Effector CD8-positive, alpha-beta T cell (primary cell): ENCODE results near the gene CDHR1.

Experiments used
- DNase-seq: peaks from one replicate; lab custom pipeline; 2025; lab: John Stamatoyannopoulos, UW

CDHR1 gene

DNA sequence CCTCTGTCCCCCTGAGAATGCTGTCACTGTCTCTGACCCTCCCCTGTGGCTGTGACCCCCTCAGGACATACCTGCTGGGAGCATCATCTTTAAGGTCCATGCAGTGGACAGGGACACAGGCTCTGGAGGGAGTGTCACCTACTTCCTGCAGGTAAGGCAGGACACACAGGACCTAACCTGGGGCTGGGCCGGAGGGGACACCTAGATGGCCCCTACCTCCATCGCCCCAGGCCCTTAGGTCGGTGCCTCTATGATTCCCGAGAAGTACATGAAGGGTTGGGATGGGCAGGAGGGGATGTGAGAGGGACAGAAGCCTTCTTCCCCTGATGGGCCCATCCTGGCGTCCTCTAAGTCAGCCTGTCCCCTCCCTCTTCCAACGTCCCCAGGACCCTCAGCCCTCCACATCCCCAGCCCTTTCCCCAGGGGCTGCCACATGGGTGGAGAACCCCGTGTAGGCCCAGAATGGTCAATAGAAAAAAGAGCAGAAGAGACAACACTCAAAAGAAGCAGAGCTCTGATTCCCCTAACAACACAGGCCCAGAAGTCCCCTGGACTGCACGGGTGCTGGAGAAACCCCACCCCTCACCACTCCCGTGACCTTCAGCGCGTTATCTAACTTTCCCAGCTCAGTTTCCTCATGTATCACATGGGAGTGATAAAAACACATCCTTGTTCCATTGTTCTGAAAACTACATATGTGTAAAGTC lies 6.4 kb downstream of the CDHR1 start:
- DNase-seq = no peak

DNA sequence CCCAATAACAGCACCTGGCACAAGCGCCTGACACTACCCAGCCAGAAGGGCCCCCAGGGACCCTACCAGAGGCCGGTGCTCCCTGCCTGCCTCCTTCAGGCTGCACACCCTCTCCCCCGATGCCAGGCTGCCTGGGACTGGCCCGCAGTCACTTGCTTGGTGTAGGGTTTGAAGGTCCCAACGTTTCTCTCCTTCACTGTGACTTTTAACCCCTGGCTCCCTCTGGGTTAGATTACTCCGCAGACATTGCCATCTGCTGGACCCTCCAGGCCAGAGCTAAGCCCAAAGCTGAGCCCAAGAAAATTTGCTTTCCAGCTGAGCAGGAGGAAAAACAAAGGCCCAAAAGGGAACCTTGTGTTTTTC lies 6.9 kb downstream of the CDHR1 start:
- no peak for DNase-seq

DNA sequence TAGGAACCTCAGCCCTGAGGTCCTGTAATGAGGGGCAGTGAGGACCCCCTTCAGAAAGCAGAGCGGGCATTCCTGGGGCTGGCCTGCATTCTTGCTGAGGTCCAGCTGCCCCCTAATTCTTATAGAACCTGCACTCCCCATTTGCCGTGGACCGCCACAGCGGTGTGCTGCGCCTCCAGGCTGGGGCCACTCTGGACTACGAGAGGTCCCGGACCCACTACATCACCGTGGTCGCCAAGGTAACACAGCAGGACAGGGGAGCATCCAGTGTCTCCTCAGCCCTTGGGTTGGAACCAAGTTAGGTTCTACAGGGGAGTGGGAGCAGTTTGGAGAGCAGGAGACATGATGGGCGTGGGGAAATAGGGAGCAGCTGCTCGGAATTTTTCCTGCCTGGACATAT lies 7.3 kb downstream of the CDHR1 start:
- no peak for DNase-seq

DNA sequence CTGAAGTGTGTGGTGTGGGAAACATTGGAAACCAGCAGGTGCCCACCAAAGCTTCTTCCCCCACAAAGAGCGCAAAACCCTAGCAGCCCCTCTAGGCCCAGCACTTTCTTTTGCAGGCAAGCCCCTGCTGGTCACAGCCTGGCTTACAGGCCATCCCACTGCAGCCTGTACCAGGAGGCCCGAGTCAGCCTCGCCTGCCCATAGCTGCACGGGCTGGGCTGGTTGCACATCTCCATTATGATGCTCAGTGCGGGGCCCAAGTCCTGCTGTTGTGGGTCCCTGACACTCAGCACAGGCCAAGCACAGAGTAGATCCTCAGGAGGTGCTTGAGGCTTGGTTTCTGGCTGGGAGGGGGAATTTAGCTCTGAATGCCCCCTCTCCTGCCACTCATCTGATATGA lies 8.0 kb downstream of the CDHR1 start:
- DNase-seq = no peak

DNA sequence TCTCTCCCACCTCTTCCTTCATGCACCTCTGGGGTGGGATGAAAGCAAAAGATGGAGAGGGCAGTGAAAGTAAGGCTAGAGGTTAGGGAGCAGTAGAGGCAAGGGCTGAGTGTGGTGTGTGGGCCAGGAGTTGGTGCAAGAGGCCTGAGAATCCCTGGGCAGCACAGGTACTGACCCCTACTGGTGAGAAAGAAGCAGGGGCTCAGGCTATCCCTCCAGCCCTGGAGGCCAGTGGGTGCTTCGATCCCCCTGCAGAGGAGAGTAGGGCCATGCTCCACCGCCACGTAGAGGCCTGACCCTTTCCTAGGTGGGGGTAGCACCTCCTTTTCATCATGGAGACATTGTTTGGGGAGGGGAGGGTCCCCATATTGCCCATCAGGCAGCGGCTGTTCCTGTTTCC lies 9.8 kb downstream of the CDHR1 start:
- DNase-seq = no peak

DNA sequence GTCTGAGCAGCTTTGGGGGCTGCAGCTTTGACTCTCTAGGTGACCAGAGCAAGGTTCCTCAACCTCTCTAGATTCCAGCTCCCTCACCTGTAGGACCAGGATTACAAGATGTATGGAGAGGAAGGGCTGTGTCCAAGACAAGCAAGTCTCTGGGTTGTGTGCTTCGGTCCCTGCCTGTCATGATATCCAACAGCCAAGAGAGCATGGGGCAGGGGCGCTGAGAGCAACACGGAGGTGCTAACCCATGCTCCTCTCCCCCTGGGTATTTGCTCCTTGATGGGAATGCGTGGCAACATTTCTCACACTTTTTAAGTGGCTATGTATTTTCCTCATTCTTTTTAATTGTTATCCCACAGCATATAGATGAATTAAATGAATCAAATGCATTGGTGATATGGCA lies 10.3 kb downstream of the CDHR1 start:
- no peak for DNase-seq

DNA sequence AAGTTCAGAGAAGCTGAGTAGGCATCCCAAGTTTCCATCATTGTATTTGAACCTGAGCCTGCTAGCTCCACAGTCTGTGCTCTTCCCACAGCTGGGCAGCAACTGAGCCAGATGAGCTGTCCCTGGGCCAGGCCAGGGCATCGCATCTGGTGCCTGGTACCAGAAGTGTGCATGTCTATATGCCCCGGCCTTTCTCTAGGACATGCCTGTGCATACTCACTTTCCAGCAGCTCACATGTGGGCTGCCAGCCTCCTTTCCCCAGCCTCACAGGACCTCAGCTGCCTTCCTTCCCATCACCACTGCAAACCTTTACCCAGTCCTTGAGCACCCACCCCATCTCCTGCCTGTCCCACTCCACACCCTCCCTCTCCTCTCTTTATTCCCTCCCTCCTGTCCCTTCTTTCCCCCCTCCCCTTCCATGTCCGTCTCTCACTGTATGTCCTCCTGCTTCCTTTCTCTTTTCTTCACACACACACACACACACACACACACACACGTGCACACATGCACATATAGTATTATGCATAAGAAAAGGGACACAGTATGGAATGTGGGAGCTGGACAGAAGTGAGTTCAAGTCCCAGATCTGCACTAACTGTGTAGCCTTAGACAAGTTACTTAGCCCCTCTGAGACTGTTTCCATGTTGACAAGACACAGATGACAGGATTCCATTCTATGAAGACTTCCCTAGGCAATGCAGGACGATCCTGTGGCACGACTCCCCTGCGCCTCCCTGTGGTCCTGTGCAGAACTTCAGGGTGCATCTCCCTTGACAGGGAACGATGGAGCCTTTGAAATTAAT lies 10.9 kb downstream of the CDHR1 start:
- peak; percentile 55 for DNase-seq

DNA sequence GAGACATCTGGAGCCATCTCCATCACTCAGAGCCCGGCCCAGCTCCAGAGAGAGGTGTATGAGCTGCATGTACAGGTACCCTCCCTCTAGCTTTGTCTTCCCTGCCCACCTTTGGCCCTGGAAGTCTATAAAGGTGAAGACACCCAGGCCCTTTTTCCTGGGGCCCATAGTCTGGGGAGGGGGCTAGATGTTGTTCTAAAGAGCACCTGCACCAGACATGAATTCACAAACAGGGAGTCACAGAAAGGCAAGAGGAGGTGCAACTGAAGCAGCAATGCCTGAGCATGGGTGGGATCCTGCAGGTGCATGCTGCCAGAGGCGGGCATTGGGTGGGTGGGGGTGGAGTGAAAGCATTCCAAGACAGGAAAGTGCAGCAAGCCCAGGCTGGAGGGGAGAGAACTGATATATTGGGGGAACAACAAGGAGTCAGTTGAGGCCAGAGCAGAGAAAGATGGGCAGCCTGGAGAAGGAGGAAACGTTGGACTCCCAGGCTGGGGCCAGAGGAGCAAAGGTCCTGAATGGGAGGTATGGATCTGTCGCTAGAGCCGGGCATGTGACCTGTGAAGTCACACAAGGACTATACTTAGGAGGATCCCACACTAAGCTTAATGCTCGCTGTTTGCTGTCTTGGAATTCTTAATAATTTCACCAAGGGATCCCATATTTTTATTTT lies 11.7 kb downstream of the CDHR1 start:
- no peak for DNase-seq

DNA sequence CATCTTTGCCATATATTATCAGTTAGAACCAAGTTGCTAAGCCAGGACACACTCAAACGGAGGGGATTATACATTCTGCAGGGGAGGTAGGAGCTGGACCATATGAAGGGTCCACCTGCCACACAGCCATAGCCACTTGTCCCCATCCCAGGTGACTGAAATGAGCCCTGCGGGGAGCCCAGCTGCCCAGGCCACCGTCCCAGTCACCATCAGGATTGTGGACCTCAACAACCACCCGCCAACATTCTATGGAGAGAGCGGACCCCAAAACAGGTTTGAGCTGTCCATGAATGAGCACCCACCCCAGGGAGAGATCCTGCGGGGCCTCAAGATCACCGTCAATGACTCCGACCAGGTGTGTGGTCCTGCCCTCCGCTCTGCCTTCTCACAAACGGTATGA lies 13.7 kb downstream of the CDHR1 start:
- DNase-seq = no peak

DNA sequence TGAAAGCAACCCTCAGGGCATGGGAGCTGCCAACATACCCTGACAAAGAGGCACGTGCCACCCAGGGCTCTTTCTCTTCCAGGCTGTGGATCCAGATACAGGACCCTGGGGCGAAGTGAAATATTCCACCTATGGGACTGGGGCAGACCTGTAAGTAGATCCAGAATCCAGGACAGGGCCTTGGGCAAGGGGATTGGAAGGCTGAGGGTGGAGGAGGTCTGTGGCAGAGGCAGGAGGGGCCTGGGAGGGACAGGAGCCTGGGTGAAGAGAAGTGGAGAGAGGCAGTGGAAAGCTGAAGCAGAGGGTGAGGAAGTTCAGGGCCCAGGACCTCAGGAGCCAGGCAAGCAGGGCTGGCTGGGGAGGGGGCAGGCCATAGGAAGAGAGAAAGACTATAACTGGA lies 17.2 kb downstream of the CDHR1 start:
- no peak for DNase-seq

DNA sequence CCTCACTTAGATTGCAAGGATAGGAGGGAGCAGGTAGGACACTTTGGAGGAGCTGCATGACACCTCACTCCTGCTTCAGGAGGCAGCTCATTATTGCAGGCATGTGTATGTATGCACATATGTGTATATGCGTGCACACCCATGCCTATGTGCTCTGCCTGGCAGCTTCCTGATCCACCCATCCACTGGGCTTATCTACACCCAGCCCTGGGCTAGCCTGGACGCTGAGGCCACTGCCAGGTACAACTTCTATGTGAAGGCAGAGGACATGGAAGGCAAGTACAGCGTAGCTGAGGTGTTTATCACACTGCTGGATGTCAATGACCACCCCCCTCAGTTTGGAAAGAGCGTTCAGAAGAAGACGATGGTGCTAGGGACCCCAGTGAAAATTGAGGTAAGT lies 17.7 kb downstream of the CDHR1 start:
- DNase-seq = no peak

DNA sequence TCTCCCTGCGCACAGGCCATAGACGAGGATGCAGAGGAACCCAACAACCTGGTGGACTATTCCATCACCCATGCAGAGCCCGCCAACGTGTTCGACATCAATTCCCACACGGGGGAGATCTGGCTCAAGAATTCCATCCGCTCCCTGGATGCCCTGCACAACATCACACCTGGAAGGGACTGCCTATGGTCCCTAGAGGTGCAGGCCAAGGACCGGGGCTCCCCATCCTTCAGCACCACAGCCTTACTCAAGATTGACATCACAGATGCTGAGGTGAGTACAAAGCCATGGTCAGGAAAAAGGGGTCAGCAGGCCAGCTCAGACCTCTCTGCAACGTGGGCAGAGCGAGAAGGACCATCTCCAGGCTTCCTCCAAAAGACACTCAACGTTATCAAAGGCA lies 18.7 kb downstream of the CDHR1 start:
- DNase-seq = no peak

DNA sequence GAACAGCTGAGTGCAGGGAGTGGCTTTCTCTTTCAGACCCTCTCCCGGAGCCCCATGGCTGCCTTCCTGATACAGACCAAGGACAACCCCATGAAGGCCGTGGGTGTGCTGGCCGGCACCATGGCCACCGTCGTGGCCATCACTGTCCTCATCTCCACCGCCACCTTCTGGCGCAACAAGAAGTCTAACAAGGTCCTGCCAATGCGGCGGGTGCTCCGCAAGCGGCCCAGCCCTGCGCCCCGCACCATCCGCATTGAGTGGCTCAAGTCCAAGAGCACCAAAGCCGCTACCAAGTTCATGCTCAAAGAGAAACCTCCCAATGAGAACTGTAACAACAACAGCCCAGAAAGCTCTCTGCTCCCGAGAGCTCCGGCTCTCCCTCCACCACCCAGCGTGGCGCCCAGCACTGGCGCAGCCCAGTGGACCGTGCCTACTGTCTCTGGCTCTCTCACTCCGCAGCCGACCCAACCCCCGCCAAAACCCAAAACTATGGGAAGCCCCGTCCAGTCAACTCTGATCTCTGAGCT lies 19.8 kb downstream of the CDHR1 start:
- no peak for DNase-seq

DNA sequence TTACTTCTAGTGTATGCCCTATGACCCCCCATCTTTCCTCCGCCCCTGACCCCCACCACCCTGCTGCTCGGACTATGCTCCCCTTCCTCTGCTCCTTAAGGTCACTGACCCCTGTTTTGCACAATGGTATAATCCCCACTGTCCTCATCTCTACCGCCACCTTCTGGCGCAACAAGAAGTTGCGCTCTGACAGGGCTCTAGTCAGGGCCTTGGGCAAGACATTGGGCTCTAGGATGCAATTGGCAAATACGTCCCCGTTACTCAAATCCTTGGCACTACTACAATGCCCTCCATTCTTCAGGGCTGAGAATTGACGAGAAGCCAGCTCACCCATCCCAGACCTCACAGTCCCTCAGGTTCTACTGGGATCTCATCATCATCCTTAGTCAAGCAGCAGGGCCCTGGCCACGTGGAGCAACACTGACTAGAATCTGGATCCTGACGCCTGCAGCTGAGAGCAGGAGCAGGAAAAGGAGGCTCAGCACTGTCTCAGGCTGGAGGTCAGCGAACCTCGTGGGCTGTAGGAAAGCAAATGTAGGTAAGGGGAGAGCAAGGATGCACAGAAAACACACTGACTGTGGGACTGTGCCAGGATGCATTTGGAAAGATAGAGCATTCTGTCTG lies 20.4 kb downstream of the CDHR1 start:
- peak; percentile 10 for DNase-seq

DNA sequence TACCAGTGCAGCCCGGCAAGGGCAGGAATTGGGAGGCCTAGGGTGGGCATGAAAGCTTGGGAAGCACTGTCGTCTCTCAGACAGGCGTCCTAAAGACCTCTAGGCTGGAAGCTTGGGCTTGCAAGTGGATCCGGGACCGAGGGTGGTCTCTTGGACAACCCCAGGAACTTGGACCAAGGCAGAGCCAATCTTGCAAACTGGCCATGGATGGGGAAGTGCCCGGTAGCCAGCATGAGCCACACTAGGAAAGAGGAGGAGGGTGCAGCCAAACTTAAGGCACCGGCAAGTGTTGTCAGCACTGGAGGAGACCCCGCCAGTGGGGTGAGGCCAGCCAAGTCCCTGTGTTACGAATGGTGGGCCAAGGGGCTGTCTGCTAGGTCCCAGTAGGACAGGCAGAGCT lies 22.5 kb downstream of the CDHR1 start:
- DNase-seq = no peak

DNA sequence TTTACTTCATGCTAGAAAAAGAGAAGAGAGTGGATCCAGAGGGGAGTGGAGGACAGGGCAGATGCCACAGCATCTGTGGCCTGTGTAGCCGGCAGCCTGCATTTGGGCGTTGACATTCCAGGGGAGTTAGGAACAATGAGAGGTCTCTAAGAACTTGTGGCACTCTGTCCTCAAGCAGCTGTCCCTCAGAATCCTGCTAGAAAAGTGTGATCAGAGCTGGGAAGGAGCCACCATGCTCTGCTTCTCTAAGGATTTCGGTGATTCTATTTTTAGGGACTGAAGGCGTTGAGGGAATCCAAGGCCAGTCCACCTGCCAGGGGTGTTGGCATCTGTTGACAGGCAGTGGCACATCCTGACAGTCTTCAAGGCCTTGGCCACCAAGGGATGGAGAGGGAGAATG lies 23.4 kb downstream of the CDHR1 start:
- DNase-seq = no peak

DNA sequence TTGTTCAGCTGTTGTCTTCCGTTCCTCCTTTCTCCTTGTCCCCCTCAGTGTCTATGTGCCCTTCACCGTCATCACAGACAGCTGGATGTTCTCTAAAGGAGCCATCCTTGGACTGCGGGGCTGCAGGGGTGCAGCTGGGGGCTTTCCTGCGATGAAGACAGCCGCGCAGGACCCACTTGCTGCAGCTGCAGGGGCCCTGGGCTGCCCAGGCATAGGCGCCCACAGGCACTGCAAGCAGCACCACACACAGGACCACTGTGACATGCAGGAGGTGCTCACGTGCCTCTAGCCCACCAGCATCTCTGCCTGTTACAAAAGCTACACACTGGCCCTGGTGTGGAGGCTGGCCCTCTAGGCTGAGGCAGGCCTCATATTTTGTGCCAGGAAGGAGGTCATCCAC lies 27.6 kb downstream of the CDHR1 start:
- DNase-seq = no peak

DNA sequence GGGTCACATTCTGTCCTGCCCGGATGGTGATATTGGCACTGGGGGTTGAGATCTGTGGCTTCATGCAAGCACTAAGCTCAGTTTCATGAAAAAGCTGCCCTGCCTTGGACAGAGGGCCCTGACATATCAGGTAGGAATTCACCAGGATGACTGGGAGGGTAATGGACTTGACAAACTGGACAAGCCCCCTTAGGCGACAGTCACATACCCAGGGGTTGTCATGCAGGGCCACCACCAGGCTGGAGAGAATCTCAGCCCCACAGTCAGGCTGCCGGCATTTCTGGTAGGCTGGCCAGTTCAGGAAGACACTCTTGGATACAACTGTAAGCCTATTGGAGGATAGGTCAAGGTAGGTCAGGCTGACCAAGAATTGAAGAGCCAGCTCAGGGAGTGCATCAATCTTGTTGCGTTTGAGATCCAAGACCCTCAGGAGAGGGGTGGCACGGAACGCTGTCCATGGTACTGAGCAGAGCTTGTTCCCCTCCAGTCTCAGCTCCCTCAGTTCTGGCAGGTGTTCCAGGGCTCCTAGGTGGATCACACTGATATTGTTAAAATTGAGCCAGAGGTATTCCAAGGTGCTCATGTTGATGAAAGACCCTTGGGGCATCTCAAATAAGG lies 30.2 kb downstream of the CDHR1 start:
- DNase-seq = no peak

DNA sequence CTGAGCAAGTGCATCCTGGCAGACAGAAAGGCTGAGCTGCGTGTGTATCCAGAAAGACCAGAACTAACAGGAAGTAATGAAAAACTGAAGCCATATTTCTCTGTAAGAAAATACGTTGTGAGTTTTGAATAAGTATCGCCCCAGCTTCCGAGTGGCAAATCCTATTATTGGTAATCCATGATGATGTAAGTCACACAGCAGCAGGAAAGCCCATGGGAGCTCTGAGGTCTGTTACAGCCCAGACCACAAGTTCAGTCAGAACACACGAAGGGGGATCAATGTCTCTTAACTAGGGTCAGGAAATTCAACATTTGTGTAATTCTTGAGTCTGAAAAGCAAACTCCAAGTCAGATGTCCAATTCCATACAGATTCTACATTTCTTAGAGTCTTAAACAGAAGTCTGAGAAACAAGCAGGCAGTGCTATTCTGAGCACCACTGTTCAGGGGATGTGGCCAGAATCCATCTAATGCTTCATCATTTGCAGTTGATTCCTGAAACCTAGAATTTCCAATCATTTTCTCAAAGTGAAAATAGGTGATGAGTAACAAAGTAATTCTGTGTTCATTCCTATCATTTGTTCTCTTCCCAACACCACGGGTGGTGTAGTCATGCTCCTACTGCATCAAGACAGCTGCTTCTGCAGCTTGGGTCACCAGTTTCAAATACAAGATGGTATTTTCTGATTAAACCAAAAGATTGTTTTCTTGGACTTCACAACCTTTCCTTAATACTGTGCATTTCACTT lies 31.3 kb downstream of the CDHR1 start, which contains the start of gene LRIT2:
LRIT2 (minus strand) TSS at position 118 of the 747 bp plus-strand sequence; CDS start at position 94, 24 bp downstream.
- DNase-seq = no peak

DNA sequence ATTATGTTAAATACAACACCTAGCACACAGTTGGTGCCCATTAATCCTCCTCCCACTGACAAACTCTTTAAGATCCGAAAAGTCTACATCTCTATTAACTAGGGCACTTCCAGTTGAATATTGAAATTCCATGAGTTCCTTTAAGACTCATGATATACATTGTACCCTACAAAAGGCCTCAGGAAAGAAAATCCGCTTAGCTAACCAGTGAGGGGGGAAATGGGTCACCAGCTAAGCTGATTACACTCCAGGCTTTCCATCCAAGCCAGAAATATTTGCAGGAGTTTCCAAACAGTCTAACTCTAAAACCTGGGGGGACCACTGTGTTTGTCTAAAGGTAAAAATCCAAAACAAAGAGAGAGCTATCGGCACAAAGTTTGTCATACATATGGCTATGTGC lies 32.3 kb downstream of the CDHR1 start:
- no peak for DNase-seq

DNA sequence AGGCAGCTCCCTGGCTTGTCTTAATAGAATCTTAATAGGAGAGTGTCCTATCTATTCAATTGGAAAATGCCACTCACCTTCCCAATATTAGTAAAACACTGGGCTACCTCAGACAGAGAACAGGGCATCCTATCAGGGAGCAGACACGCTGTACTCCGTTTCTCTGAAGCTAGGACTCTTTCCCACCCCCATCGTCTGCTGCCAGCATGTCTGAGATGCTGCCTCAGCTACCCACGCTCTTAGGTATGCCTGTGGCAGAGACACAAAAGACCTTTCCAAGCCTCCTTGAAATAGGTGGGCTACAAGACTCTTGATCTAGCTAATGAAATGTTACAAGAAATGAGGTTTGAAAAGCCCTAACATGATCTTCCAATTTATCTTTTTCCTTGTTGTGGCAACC lies 33.5 kb downstream of the CDHR1 start:
- DNase-seq = no peak
